HEK293 (cell line): Measurements from ENCODE around the gene TTC39C.

Experiments
- CTCF ChIA-PET: fragments of 350-600 bp; formaldehyde crosslinking; extraction: SDS; loops from one replicate; lab custom pipeline; 2021; ENCODE audit warnings: antibody characterized with exemption; lab: Yijun Ruan, JAX
- POLR2A ChIA-PET: fragments of 300-600 bp; formaldehyde crosslinking; extraction: SDS; loops from one replicate; lab custom pipeline; 2020; ENCODE audit warnings: antibody characterized with exemption, inconsistent platforms; lab: Yijun Ruan, JAX
- H3K27ac ChIP-seq: fragments of 200-500 bp; sonication (Bioruptor generic); 2 replicates; pipeline ENCODE4 v1.5.1; 2014; ENCODE audit warnings: low read depth, low read length, control low read depth, inconsistent platforms; ENCODE audit errors: extremely low read depth
- H3K36me3 ChIP-seq, 2 experiments: fragments of 200-500 bp in 1 of 2; sonication (Bioruptor generic) in 1 of 2; 1 replicate in 1 of 2; 2 replicates in 1 of 2; pipeline ENCODE4 v1.5.1; 2014 to 2017; ENCODE audit warnings: inconsistent platforms in 2 of 2, low read length in 2 of 2; ENCODE audit not compliant: control insufficient read depth in 2 of 2, insufficient read depth in 1 of 2
- H3K4me1 ChIP-seq: fragments of 200-500 bp; sonication (Bioruptor generic); 2 replicates; pipeline ENCODE4 v1.5.1; 2014; ENCODE audit warnings: mild to moderate bottlenecking, low read length, inconsistent platforms; ENCODE audit not compliant: control insufficient read depth, insufficient read depth
- H3K4me3 ChIP-seq: 2 replicates; pipeline ENCODE4 v1.5.1; 2011; ENCODE audit warnings: low read depth, mild to moderate bottlenecking, control low read depth, low read length, moderate library complexity
- H3K9me3 ChIP-seq: fragments of 200-500 bp; sonication (Bioruptor generic); 2 replicates; pipeline ENCODE4 v1.5.1; 2014; ENCODE audit warnings: low read depth, low read length, inconsistent platforms; ENCODE audit not compliant: control insufficient read depth, insufficient read depth
- BCL11B ChIP-seq: fragments of 450-650 bp; formaldehyde crosslinking; IDR thresholded peaks from 2 replicates; pipeline ENCODE4 v1.5.1; 2016; ENCODE audit warnings: low read depth, missing biosample characterization, missing genetic modification characterization
- FEZF1 ChIP-seq: fragments of 450-650 bp; formaldehyde crosslinking; IDR thresholded peaks from 2 replicates; pipeline ENCODE4 v1.5.1; 2016; ENCODE audit warnings: missing biosample characterization, missing genetic modification characterization
- GLI4 ChIP-seq: fragments of 450-650 bp; formaldehyde crosslinking; IDR thresholded peaks from 2 replicates; pipeline ENCODE4 v1.5.1; 2016; ENCODE audit warnings: missing biosample characterization, missing genetic modification characterization
- KLF16 ChIP-seq: fragments of 450-650 bp; formaldehyde crosslinking; IDR thresholded peaks from 2 replicates; pipeline ENCODE4 v1.5.1; 2017; ENCODE audit warnings: missing biosample characterization, missing genetic modification characterization
- MYNN ChIP-seq: fragments of 450-650 bp; formaldehyde crosslinking; IDR thresholded peaks from 2 replicates; pipeline ENCODE4 v1.5.1; 2016; ENCODE audit warnings: missing biosample characterization, missing genetic modification characterization, borderline replicate concordance
- SALL2 ChIP-seq: fragments of 450-650 bp; formaldehyde crosslinking; IDR thresholded peaks from 2 replicates; pipeline ENCODE4 v1.5.0; 2017; ENCODE audit warnings: missing biosample characterization, mild to moderate bottlenecking, missing genetic modification characterization, borderline replicate concordance
- SCRT1 ChIP-seq: fragments of 450-650 bp; formaldehyde crosslinking; IDR thresholded peaks from 2 replicates; pipeline ENCODE4 v1.5.1; 2016; ENCODE audit warnings: missing biosample characterization, missing genetic modification characterization, borderline replicate concordance
- SP3 ChIP-seq: fragments of 450-650 bp; formaldehyde crosslinking; IDR thresholded peaks from 2 replicates; pipeline ENCODE4 v1.5.1; 2016; ENCODE audit warnings: missing biosample characterization, missing genetic modification characterization
- WT1 ChIP-seq: fragments of 450-650 bp; formaldehyde crosslinking; IDR thresholded peaks from 2 replicates; pipeline ENCODE4 v1.5.1; 2016; ENCODE audit warnings: missing biosample characterization, missing genetic modification characterization
- YY1 ChIP-seq: fragments of 450-650 bp; formaldehyde crosslinking; IDR thresholded peaks from 2 replicates; pipeline ENCODE4 v1.5.1; 2018; ENCODE audit warnings: missing biosample characterization, missing genetic modification characterization
- ZBTB17 ChIP-seq: fragments of 450-650 bp; formaldehyde crosslinking; IDR thresholded peaks from 2 replicates; pipeline ENCODE4 v1.5.1; 2016; ENCODE audit warnings: missing biosample characterization, missing genetic modification characterization
- ZNF114 ChIP-seq: fragments of 450-650 bp; formaldehyde crosslinking; IDR thresholded peaks from 2 replicates; pipeline ENCODE4 v1.5.0; 2017; ENCODE audit warnings: missing biosample characterization, missing genetic modification characterization
- ZNF175 ChIP-seq: fragments of 450-650 bp; formaldehyde crosslinking; IDR thresholded peaks from 2 replicates; pipeline ENCODE4 v1.5.1; 2016; ENCODE audit warnings: missing biosample characterization, missing genetic modification characterization
- ZNF184 ChIP-seq: fragments of 450-650 bp; IDR thresholded peaks from 2 replicates; pipeline ENCODE4 v1.5.1; 2018; ENCODE audit warnings: missing biosample characterization, mild to moderate bottlenecking, missing genetic modification characterization
- ZNF248 ChIP-seq: fragments of 450-650 bp; formaldehyde crosslinking; IDR thresholded peaks from 2 replicates; pipeline ENCODE4 v1.5.1; 2017; ENCODE audit warnings: missing biosample characterization, missing genetic modification characterization
- ZNF37A ChIP-seq: fragments of 450-650 bp; IDR thresholded peaks from 2 replicates; pipeline ENCODE4 v1.5.1; 2018; ENCODE audit warnings: missing biosample characterization, missing genetic modification characterization
- ZNF560 ChIP-seq: fragments of 450-650 bp; formaldehyde crosslinking; IDR thresholded peaks from 2 replicates; pipeline ENCODE4 v1.5.1; 2017; ENCODE audit warnings: missing biosample characterization, missing genetic modification characterization, borderline replicate concordance
- ZNF571 ChIP-seq: fragments of 450-650 bp; formaldehyde crosslinking; IDR thresholded peaks from 2 replicates; pipeline ENCODE4 v1.5.0; 2017; ENCODE audit warnings: missing biosample characterization, missing genetic modification characterization
- ZNF600 ChIP-seq: fragments of 450-650 bp; formaldehyde crosslinking; IDR thresholded peaks from 2 replicates; pipeline ENCODE4 v1.5.1; 2016; ENCODE audit warnings: missing biosample characterization, missing genetic modification characterization
- ZNF791 ChIP-seq: fragments of 450-650 bp; formaldehyde crosslinking; IDR thresholded peaks from 2 replicates; pipeline ENCODE4 v1.5.1; 2016; ENCODE audit warnings: missing biosample characterization, missing genetic modification characterization
- ZNF843 ChIP-seq: fragments of 450-650 bp; formaldehyde crosslinking; IDR thresholded peaks from 2 replicates; pipeline ENCODE4 v1.5.1; 2016; ENCODE audit warnings: missing biosample characterization, missing genetic modification characterization
- TF ChIP-seq, protein P1 (sequence below): fragments of 450-650 bp; formaldehyde crosslinking; IDR thresholded peaks from 2 replicates; pipeline ENCODE4 v1.5.1; 2016; ENCODE audit warnings: missing biosample characterization, missing genetic modification characterization
- TF ChIP-seq, protein P2 (sequence below): fragments of 450-650 bp; formaldehyde crosslinking; IDR thresholded peaks from 2 replicates; pipeline ENCODE4 v1.5.1; 2016; ENCODE audit warnings: missing biosample characterization, missing genetic modification characterization, borderline replicate concordance
- TF ChIP-seq, protein P3 (sequence below): fragments of 450-650 bp; formaldehyde crosslinking; IDR thresholded peaks from 2 replicates; pipeline ENCODE4 v1.5.1; 2017; ENCODE audit warnings: missing biosample characterization, missing genetic modification characterization
- TF ChIP-seq, protein P4 (sequence below): fragments of 450-650 bp; formaldehyde crosslinking; IDR thresholded peaks from 2 replicates; pipeline ENCODE4 v1.5.1; 2016; ENCODE audit warnings: missing biosample characterization, missing genetic modification characterization, low read depth

The TTC39C gene

DNA sequence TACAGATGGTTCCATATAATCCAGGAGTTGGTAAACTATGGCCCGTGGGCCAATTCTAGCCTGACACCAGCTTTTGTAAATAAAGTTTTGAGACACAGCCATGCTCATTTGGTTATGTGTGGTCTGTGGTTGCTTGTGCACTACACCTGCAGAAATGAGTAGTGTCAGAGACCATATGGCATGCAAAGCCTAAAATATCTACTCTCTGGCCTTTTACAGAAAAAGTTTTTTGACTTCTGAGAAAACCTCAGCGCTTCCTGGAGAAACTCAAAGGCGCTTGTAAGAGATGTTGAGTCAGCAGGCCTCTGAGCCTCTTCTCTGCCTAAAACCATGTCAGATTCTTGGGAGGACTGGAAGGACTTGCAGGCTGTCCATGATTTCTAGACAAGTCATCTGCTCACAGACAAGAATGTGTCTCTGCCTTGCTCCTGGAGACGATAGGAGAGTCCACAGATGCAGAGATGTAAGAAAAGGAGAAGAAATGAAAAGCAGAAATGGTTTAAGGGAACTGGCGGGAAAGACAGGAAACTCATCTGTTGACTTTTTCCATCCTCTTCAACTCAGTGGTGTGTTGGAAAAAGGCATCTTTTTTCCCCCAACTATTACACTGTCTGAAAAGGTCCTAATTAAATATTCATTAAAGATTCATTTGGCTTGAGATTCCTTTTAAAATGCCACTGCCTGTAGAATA lies 5.2 kb downstream of the TTC39C start:
- Histone ChIP-seq H3K4me1 (peaks cover 15% of the 10 kb centered on the region), H3K27ac (no peak overlapping the region), H3K9me3 (no peaks in the 10 kb centered on the region), H3K4me3 (no peak overlapping the region), H3K36me3 (peaks cover 0 to 5% of the 10 kb centered on the region in 2 experiments; a peak in 2 of 3 replicates)
- CTCF ChIA-PET: no interaction called here
- POLR2A ChIA-PET: no interaction called here
- no peak for TF ChIP-seq MYNN (tag by site-specific recombination)
- no peak for TF ChIP-seq ZNF560
- no peak for TF ChIP-seq KLF16 (tag by site-specific recombination)
- no peak for TF ChIP-seq ZNF184 (tag by site-specific recombination)
- no peak for TF ChIP-seq WT1 (tag by site-specific recombination)
- TF ChIP-seq SCRT1 (tag by site-specific recombination): no peak

DNA sequence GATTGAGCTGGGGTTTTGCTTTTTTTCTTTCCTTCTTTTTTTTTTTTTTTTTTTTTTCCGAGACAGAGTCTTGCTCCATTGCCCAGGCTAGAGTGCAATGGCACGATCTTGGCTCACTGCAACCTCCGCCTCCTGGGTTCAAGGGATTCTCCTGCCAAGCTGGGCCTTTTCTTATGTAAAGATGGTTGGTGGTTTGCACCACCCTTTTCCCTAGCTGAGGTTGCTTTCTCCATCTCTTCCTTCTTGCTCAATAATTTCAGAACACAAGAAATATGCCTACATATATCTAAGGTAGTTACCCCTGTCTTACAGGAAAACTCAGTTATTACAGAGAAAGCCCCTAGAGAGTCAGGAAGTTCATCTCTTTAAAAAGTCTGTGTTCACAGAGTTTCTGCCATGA lies 7.0 kb downstream of the TTC39C start:
- CTCF ChIA-PET: interaction anchor here (0.7 kb wide), 1 partner anchor 195 kb away, joined by 3 read pairs; no protein-coding TSS in a partner anchor
- Histone ChIP-seq H3K36me3 (peaks cover 0 to 5% of the 10 kb centered on the region in 2 experiments; a peak in 2 of 3 replicates), H3K9me3 (no peaks in the 10 kb centered on the region), H3K4me1 (peaks cover 11% of the 10 kb centered on the region), H3K27ac (no peak overlapping the region), H3K4me3 (no peak overlapping the region)
- TF ChIP-seq, protein P1, sequence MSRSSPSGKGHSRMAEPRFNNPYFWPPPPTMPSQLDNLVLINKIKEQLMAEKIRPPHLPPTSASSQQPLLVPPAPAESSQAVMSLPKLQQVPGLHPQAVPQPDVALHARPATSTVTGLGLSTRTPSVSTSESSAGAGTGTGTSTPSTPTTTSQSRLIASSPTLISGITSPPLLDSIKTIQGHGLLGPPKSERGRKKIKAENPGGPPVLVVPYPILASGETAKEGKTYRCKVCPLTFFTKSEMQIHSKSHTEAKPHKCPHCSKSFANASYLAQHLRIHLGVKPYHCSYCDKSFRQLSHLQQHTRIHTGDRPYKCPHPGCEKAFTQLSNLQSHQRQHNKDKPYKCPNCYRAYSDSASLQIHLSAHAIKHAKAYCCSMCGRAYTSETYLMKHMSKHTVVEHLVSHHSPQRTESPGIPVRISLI (tag by site-specific recombination): no peak
- TF ChIP-seq, protein P2, sequence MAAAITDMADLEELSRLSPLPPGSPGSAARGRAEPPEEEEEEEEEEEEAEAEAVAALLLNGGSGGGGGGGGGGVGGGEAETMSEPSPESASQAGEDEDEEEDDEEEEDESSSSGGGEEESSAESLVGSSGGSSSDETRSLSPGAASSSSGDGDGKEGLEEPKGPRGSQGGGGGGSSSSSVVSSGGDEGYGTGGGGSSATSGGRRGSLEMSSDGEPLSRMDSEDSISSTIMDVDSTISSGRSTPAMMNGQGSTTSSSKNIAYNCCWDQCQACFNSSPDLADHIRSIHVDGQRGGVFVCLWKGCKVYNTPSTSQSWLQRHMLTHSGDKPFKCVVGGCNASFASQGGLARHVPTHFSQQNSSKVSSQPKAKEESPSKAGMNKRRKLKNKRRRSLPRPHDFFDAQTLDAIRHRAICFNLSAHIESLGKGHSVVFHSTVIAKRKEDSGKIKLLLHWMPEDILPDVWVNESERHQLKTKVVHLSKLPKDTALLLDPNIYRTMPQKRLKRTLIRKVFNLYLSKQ (tag by site-specific recombination): no peak
- TF ChIP-seq ZNF248 (tag by site-specific recombination): no peak
- no peak for TF ChIP-seq BCL11B (tag by site-specific recombination)
- no peak for TF ChIP-seq GLI4
- TF ChIP-seq ZBTB17 (tag by site-specific recombination): no peak
- no peak for TF ChIP-seq ZNF843 (tag by site-specific recombination)
- TF ChIP-seq, protein P3, sequence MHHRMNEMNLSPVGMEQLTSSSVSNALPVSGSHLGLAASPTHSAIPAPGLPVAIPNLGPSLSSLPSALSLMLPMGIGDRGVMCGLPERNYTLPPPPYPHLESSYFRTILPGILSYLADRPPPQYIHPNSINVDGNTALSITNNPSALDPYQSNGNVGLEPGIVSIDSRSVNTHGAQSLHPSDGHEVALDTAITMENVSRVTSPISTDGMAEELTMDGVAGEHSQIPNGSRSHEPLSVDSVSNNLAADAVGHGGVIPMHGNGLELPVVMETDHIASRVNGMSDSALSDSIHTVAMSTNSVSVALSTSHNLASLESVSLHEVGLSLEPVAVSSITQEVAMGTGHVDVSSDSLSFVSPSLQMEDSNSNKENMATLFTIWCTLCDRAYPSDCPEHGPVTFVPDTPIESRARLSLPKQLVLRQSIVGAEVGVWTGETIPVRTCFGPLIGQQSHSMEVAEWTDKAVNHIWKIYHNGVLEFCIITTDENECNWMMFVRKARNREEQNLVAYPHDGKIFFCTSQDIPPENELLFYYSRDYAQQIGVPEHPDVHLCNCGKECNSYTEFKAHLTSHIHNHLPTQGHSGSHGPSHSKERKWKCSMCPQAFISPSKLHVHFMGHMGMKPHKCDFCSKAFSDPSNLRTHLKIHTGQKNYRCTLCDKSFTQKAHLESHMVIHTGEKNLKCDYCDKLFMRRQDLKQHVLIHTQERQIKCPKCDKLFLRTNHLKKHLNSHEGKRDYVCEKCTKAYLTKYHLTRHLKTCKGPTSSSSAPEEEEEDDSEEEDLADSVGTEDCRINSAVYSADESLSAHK (tag by site-specific recombination): no peak
- POLR2A ChIA-PET: no interaction called here

DNA sequence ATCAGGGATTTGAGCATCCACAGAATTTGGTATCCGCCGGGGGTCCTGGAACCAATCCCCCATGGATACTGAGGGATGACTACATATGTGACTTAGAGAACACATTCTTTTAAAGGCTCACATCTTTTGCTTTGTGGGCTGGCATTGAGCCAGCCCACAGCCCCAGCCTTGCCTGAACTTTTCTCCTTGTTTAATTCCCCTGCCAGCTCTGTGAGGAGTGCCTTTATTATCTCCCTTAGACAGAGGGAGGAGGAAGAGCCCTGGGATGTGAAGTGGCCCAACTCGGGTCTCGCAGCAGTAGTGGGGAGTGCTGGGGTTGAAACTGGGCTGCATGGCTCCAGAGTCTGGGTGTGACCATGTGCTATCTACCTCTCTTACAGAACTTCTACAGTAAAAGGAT lies 7.6 kb downstream of the TTC39C start:
- 0 out of 2 replicates have a peak overlapping the region, but pooled peaks have one; percentile 5 for H3K27ac ChIP-seq
- POLR2A ChIA-PET: no interaction called here
- no peak overlapping the region for H3K4me3 ChIP-seq
- H3K9me3 ChIP-seq: no peaks in the 10 kb centered on the region
- CTCF ChIA-PET: no interaction called here
- H3K36me3 ChIP-seq: peaks cover 0 to 5% of the 10 kb centered on the region in 2 experiments; a peak in 2 of 3 replicates
- peaks cover 10% of the 10 kb centered on the region for H3K4me1 ChIP-seq
- no peak for TF ChIP-seq ZNF791 (tag by site-specific recombination)
- no peak for TF ChIP-seq FEZF1 (tag by site-specific recombination)
- no peak for TF ChIP-seq ZNF571 (tag by site-specific recombination)
- TF ChIP-seq ZNF600 (tag by site-specific recombination): no peak
- TF ChIP-seq, protein P4, sequence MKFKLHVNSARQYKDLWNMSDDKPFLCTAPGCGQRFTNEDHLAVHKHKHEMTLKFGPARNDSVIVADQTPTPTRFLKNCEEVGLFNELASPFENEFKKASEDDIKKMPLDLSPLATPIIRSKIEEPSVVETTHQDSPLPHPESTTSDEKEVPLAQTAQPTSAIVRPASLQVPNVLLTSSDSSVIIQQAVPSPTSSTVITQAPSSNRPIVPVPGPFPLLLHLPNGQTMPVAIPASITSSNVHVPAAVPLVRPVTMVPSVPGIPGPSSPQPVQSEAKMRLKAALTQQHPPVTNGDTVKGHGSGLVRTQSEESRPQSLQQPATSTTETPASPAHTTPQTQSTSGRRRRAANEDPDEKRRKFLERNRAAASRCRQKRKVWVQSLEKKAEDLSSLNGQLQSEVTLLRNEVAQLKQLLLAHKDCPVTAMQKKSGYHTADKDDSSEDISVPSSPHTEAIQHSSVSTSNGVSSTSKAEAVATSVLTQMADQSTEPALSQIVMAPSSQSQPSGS (tag by site-specific recombination): no peak
- no peak for TF ChIP-seq SP3 (tag by site-specific recombination)
- no peak for TF ChIP-seq SALL2 (tag by site-specific recombination)
- no peak for TF ChIP-seq YY1 (tag by site-specific recombination)
- TF ChIP-seq ZNF248 (tag by site-specific recombination): no peak
- TF ChIP-seq ZNF114: no peak
- TF ChIP-seq ZNF175 (tag by site-specific recombination): no peak
- TF ChIP-seq ZNF37A (tag by site-specific recombination): no peak
